Heart right ventricle (tissue), 16 donors: ENCODE measurements around the gene CMTM5. TPM values are rescaled to one million over a fixed set of nuclear protein-coding genes. Genes with fewer than 3 reads are reported as not detected.
A peak's percentile ranks its signal among the peaks of the same experiment; 100 is the strongest.

Experiments used
- ATAC-seq, 8 donors: fragments of 200-7000 bp; cut with Tn5 transposase; one replicate each; pipeline ENCODE4 v1.9.1; 2020; ENCODE audit warnings: mild to moderate bottlenecking in 8 of 8, moderate library complexity in 8 of 8, moderate number of reproducible peaks in 1 of 8
- DNase-seq, 2 donors: peaks; one replicate each; pipeline ENCODE4 v3.0.0-alpha.2; 2020
- H3K27ac ChIP-seq, 10 donors: fragments of 200-600 bp; sonication (generic) in 2 of 10; one replicate each; pipeline versions ENCODE4 v1.5.0 to v1.8.0; 2020 to 2022; ENCODE audit warnings: mild to moderate bottlenecking in 3 of 10
- H3K27me3 ChIP-seq, 7 donors: fragments of 200-600 bp; one replicate each; pipeline ENCODE4 v1.8.0; 2021 to 2022; ENCODE audit warnings: mild to moderate bottlenecking in 2 of 7
- H3K36me3 ChIP-seq, 9 donors: fragments of 200-600 bp; sonication (generic) in 1 of 9; one replicate each; pipeline versions ENCODE4 v1.5.0 to v1.8.0; 2020 to 2022; ENCODE audit warnings: mild to moderate bottlenecking in 2 of 9
- H3K4me1 ChIP-seq, 9 donors: fragments of 200-600 bp; sonication (generic) in 1 of 9; one replicate each; pipeline versions ENCODE4 v1.5.0 to v1.8.0; 2020 to 2022; ENCODE audit warnings: mild to moderate bottlenecking in 4 of 9
- H3K4me3 ChIP-seq, 10 donors: fragments of 200-600 bp; sonication (generic) in 2 of 10; one replicate each; pipeline versions ENCODE4 v1.5.0 to v1.8.0; 2020 to 2022; ENCODE audit warnings: mild to moderate bottlenecking in 7 of 10, moderate library complexity in 2 of 10
- H3K9me3 ChIP-seq, 11 donors: fragments of 200-600 bp in 10 of 11; sonication (generic) in 2 of 11; one replicate each; pipeline versions ENCODE4 v1.5.0 to v1.8.0; 2013 to 2022; ENCODE audit warnings: mild to moderate bottlenecking in 2 of 11, control low read depth in 1 of 11, moderate library complexity in 1 of 11
- CTCF ChIP-seq, 9 donors: fragments of 200-600 bp; sonication (generic) in 2 of 9; IDR thresholded peaks; one replicate each; pipeline versions ENCODE4 v1.5.0 to v1.8.0; 2021 to 2022; ENCODE audit warnings: antibody characterized with exemption in 9 of 9, mild to moderate bottlenecking in 5 of 9, moderate library complexity in 1 of 9
- WGBS, 2 donors: extraction: QIAGEN DNeasy Blood & Tissue Kit; methylation state at CpG; one replicate each; pipeline ENCODE4 v1.1.7; 2013; ENCODE audit warnings: inconsistent platforms in 1 of 2; 5-methylcytosine and 5-hydroxymethylcytosine counted together
- intact Hi-C, 10 donors: fragments of 100-400 bp; cut with DNase I; formaldehyde crosslinking; loops; one replicate each; pipeline versions ENCODE4 v1.11.1 to v1.14.2; 2022
- polyA plus RNA-seq, 2 donors: library from polyadenylated mRNA; stranded (reverse); fragments of 200-250 nt; gene quantifications; one replicate each; pipeline ENCODE4 v1.2.3, GENCODE V29; 2013
- total RNA-seq, 10 donors: library from RNA; stranded (reverse); fragmentation: NEBNext Ultra II Directional in 3 of 10; extraction: Animal tissue kit (Norgen Biotek cat#: 25700) in 3 of 10; gene quantifications; one replicate each; pipeline versions ENCODE4 v1.2.1 to v1.2.4, GENCODE V29; 2021 to 2023
- donor health status: Arrhythmogenic right ventricular cardiomyopathy.
- donor health status: ischemic (EF 13 %, LVEDD 7.1; RV severe dilation, severe dysfunction).
- donor health status: healthy with polysubstance abuse.
- donor health status: DM: no; HTN: yes; CAD: no.
- donor health status: DM: no; HTN: no; CAD: no.
- donor health status: ischemic (EF 25% LVEDD 6.9; RV normal size, moderate dysfunction).
- donor health status: ischemic (EF 25% LVEDD 5.7; RV mildly dilated, moderate dysfunction).
- donor health status: healthy.
- donor health status: DM: yes; HTN: yes; CAD: no.
- donor health status: Ischemic cardiomyopathy.
- donor health status: ischemic (EF 35%, LVEDD 5.7; RV mildly dilated, moderate dysfunction).
- donor health status: nonischemic (EF 11% LVEDD 7.7; RV severe dilation, severe dysfunction).
- donor health status: DM: yes; HTN: yes; CAD: no.
- donor health status: PGD.
- donor health status: ischemic (EF 29% LVEDD 5.4; RV normal size, mild dysfunction).
- donor health status: nonischemic (EF 23%, LVEDD 6.1; RV moderate dilation, normal function).

The CMTM5 gene
- total and polyA plus RNA-seq, 12 donors, result 0.32 to 5.3 (median 0.53) TPM; not detected in 7

GRCh38 chr14:23347406-23348296 lies 29.2 kb upstream of the CMTM5 start:
- TF ChIP-seq CTCF (IDR thresholded peaks at IDR 0.05), result no peak
- intact Hi-C loops, result no loop called here
- Histone ChIP-seq H3K4me1 (peaks cover 0 to 12% (median 9%) of the 10 kb centered on the region in 9 donors), H3K9me3 (no peaks in the 10 kb centered on the region), H3K36me3 (no peaks in the 10 kb centered on the region), H3K27ac (no peak overlapping the region), H3K4me3 (no peak overlapping the region), H3K27me3 (peaks cover 0 to 23% (median 0%) of the 10 kb centered on the region in 7 donors)
- 94 to 95% methylated on average over 19 of the region's 19 CpGs for WGBS, 2 donors
- ATAC-seq (peak in 1 of 8 donors; percentile 1), DNase-seq (no peak)

- no peak for ATAC-seq
- Histone ChIP-seq H3K4me1 (peaks cover 0 to 18% (median 9%) of the 10 kb centered on the region in 9 donors), H3K27me3 (peaks cover 0 to 30% (median 0%) of the 10 kb centered on the region in 7 donors), H3K36me3 (no peaks in the 10 kb centered on the region), H3K4me3 (no peak overlapping the region), H3K27ac (no peak overlapping the region), H3K9me3 (no peaks in the 10 kb centered on the region)
- intact Hi-C loops, result no loop called here
- no peak for DNase-seq
- 85% methylated on average over 6 of the region's 6 CpGs for WGBS, 2 donors
- TF ChIP-seq CTCF (IDR thresholded peaks at IDR 0.05), result no peak
These were observed 28.6 kb upstream of the CMTM5 start for GRCh38 chr14:23348297-23348655.

- Histone ChIP-seq H3K4me3 (no peak overlapping the region), H3K27ac (no peak overlapping the region), H3K36me3 (no peaks in the 10 kb centered on the region), H3K9me3 (no peaks in the 10 kb centered on the region), H3K27me3 (peaks cover 0 to 39% (median 0%) of the 10 kb centered on the region in 7 donors), H3K4me1 (peaks cover 0 to 20% (median 9%) of the 10 kb centered on the region in 9 donors)
- 87 to 96% methylated on average over 8 of the region's 8 CpGs for WGBS, 2 donors
- ATAC-seq, result no peak
- no peak for DNase-seq
- no peak for TF ChIP-seq CTCF (IDR thresholded peaks at IDR 0.05)
- intact Hi-C loops, result no loop called here
These were observed 27.5 kb upstream of the CMTM5 start for GRCh38 chr14:23349156-23349845.

GRCh38 chr14:23351681-23352505 lies 25.0 kb upstream of the CMTM5 start:
- ATAC-seq (peak; percentile 10 to 45 (median 23)), DNase-seq (peak in 1 of 2 donors; percentile 17)
- TF ChIP-seq CTCF (IDR thresholded peaks at IDR 0.05), result peak in 1 of 9 donors; percentile 4
- Histone ChIP-seq H3K27ac (peak overlapping the region in 3 of 10 donors; percentile 20 to 70 (median 58)), H3K36me3 (peaks cover 0 to 4% (median 0%) of the 10 kb centered on the region in 9 donors), H3K27me3 (peaks cover 0 to 45% (median 0%) of the 10 kb centered on the region in 7 donors), H3K4me3 (peak overlapping the region; percentile 43 to 79 (median 63)), H3K4me1 (peaks cover 0 to 20% (median 9%) of the 10 kb centered on the region in 9 donors), H3K9me3 (no peaks in the 10 kb centered on the region)
- intact Hi-C loops, result no loop called here
- WGBS, 2 donors, result 12 to 15% methylated on average over 54 to 61 of the region's 61 CpGs
